Chondrocyte (in vitro differentiated cells): ENCODE results near the gene CDH12. TPM values are rescaled to one million over a fixed set of nuclear protein-coding genes. Genes with fewer than 3 reads are reported as not detected.

ENCODE experiments used
- DNase-seq: peaks from one replicate; pipeline ENCODE4 v3.0.0; 2021; ENCODE audit warnings: mixed read lengths, low spot score
- H3K27ac Mint-ChIP-seq: one replicate; pipeline ENCODE4 v1.8.0; 2021; ENCODE audit warnings: mild to moderate bottlenecking, moderate library complexity, mixed read lengths; ENCODE audit not compliant: unreplicated experiment
- H3K27me3 Mint-ChIP-seq: 2 replicates; pipeline ENCODE4 v1.8.0; 2021; ENCODE audit warnings: low read depth, mixed read lengths
- H3K36me3 Mint-ChIP-seq: 2 replicates; pipeline ENCODE4 v1.8.0; 2021; ENCODE audit warnings: low read depth, mixed read lengths
- H3K4me1 Mint-ChIP-seq: 2 replicates; pipeline ENCODE4 v1.8.0; 2021; ENCODE audit warnings: low read depth, mild to moderate bottlenecking, mixed read lengths
- H3K4me3 Mint-ChIP-seq: one replicate; pipeline ENCODE4 v1.8.0; 2021; ENCODE audit warnings: mild to moderate bottlenecking, moderate library complexity, mixed read lengths; ENCODE audit not compliant: unreplicated experiment
- H3K9me3 Mint-ChIP-seq: 2 replicates; pipeline ENCODE4 v1.8.0; 2021; ENCODE audit warnings: low read depth, mixed read lengths
- total RNA-seq: library from RNA; stranded (reverse); gene quantifications from 3 replicates; pipeline ENCODE4 v1.2.1, GENCODE V29; 2021
- TF ChIP-seq, protein P1 (sequence below): fragments of 200-600 bp; sonication (generic); IDR thresholded peaks from 2 replicates; pipeline ENCODE4 v1.5.0; 2021; ENCODE audit warnings: antibody characterized with exemption, mild to moderate bottlenecking, moderate library complexity

The CDH12 gene
- total RNA-seq, 1 donor from 2014 or later = not detected

DNA sequence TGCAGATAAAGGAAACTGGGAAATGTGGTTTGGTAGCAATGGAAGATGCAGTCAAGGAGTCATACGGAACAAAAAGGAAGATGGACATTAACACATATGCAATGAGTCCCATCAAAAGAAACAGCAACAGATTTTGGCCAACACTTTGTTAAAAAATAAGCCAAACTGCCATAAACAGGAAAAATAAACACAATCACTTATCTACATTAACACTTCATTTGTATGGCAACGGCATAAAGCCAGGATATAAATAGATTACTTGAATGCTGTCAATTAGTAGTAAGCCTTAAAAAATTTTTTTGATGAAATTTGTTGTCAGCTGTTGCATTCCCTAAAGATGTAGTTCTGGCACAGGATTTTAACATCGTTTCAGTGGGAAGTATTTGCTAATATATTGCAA, 190.8 kb downstream of the CDH12 start:
- Mint-ChIP-seq H3K36me3 (no peaks in the 10 kb centered on the region), H3K4me1 (no peaks in the 10 kb centered on the region), H3K9me3 (no peaks in the 10 kb centered on the region)

DNA sequence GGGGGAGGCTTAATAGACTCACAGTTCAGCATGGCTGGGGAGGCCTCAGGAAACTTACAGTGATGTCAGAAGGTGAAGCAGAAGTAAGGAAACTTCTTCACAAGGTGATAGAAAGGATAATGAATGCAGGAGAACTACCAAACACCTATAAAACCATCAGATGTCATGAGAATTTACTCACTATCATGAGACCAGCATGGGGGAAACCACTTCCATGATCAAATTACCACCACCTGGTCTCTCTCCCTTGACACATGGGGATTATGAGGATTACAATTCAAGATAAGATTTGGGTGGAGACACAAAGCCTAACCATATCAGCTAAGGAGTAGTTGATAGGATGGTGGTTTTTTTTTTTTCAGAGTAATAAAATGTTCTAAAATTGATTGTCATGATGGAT, 201.8 kb downstream of the CDH12 start:
- DNase-seq = no peak
- Mint-ChIP-seq H3K27me3 (peaks cover 10% of the 10 kb centered on the region), H3K27ac (no peak overlapping the region), H3K4me1 (no peaks in the 10 kb centered on the region), H3K4me3 (no peak overlapping the region), H3K36me3 (no peaks in the 10 kb centered on the region), H3K9me3 (no peaks in the 10 kb centered on the region)
- TF ChIP-seq, protein P1, sequence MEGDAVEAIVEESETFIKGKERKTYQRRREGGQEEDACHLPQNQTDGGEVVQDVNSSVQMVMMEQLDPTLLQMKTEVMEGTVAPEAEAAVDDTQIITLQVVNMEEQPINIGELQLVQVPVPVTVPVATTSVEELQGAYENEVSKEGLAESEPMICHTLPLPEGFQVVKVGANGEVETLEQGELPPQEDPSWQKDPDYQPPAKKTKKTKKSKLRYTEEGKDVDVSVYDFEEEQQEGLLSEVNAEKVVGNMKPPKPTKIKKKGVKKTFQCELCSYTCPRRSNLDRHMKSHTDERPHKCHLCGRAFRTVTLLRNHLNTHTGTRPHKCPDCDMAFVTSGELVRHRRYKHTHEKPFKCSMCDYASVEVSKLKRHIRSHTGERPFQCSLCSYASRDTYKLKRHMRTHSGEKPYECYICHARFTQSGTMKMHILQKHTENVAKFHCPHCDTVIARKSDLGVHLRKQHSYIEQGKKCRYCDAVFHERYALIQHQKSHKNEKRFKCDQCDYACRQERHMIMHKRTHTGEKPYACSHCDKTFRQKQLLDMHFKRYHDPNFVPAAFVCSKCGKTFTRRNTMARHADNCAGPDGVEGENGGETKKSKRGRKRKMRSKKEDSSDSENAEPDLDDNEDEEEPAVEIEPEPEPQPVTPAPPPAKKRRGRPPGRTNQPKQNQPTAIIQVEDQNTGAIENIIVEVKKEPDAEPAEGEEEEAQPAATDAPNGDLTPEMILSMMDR = no peak

More for the DNA sequence above, 190.8 kb downstream of the CDH12 start:
- TF ChIP-seq, protein P1 = no peak
- Mint-ChIP-seq H3K4me3 (no peak overlapping the region), H3K27me3 (peaks cover 17% of the 10 kb centered on the region), H3K27ac (no peak overlapping the region)
- no peak for DNase-seq

- TF ChIP-seq, protein P1 = no peak
- Mint-ChIP-seq H3K27me3 (peaks cover 9% of the 10 kb centered on the region), H3K4me3 (no peak overlapping the region), H3K27ac (no peak overlapping the region), H3K9me3 (no peaks in the 10 kb centered on the region), H3K36me3 (no peaks in the 10 kb centered on the region), H3K4me1 (no peaks in the 10 kb centered on the region)
- no peak for DNase-seq
Measured at GRCh38 chr5:22650511-22650910, 202.6 kb downstream of the CDH12 start.

- no peaks in the 10 kb centered on the region for H3K36me3 Mint-ChIP-seq
- H3K4me1 Mint-ChIP-seq = no peaks in the 10 kb centered on the region
- H3K27ac Mint-ChIP-seq = no peak overlapping the region
- H3K27me3 Mint-ChIP-seq = peaks cover 9% of the 10 kb centered on the region
- TF ChIP-seq, protein P1 = no peak
- H3K4me3 Mint-ChIP-seq = no peak overlapping the region
- no peaks in the 10 kb centered on the region for H3K9me3 Mint-ChIP-seq
- no peak for DNase-seq
Measured at GRCh38 chr5:22649074-22649473, 204.1 kb downstream of the CDH12 start.

DNA sequence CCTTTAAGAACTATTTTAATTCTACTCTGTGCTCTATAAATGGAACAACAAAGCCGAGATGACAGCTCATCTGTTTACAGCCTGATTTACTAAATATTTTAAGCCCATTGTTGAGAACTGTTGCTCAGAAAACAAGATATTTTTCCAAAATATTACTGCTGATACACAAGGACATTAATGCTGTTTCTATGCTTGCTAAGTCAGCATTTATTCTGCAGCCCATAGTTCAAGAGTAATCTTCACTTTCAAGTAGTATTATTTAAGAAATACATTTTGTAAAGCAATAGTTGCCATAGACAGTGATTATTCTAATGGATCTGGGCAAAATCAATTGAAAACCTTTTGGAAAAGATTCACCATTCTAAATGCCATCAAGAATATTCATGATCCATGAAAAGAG, 208.3 kb downstream of the CDH12 start:
- Mint-ChIP-seq H3K4me1 (no peaks in the 10 kb centered on the region), H3K9me3 (no peaks in the 10 kb centered on the region), H3K27ac (no peak overlapping the region), H3K27me3 (peaks cover 2% of the 10 kb centered on the region), H3K4me3 (no peak overlapping the region), H3K36me3 (no peaks in the 10 kb centered on the region)
- no peak for DNase-seq
- TF ChIP-seq, protein P1 = no peak
